Putamen (tissue), 1 donor: ENCODE data around the gene C1RL.
"Not testable (repeated sequence)": the region's sequence is repeated elsewhere in the genome, so short reads cannot be mapped to it uniquely, and the experiment has no call there.

Source experiments
- DNase-seq: peaks from one replicate; pipeline ENCODE4 v3.0.0-alpha.2; 2016; ENCODE audit warnings: low spot score

Gene C1RL

GRCh38 chr12:7061596-7061995 is 47.4 kb downstream of the C1RL start:
- DNase-seq = no peak

- no peak for DNase-seq
Measured at GRCh38 chr12:7061138-7061537, 47.9 kb downstream of the C1RL start.

DNA sequence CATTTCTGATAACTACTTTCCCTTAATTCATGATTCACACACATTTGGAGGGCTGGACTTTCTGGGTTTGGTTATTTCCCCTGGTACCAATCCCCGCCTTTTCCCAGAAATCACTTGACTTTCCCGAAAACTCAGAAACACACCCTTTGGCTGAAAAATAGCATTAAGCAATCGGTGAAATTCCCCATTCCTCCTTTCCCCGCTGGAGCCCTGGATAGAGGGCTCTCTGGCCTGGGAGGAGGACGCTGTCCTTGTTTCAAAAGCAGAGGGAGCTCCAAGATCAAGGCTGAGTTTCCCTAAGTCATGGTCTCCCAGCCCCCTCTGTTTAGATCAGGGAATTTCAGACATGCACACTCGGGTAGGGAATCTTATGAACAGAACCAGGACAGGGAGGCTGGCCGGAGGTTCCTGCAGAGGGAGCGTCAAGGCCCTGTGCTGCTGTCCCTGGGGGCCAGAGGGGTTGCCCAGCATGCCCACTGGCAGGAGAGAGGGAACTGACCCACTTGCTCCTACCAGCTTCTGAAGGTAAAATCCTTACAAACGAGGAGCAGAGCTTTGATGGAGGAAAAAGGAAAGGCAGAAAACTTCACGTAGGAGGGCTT is 48.6 kb downstream of the C1RL start, which contains the start of gene C1S:
TSS of gene C1S (plus strand) at position 366 of the 602 bp plus-strand sequence. CDS start 1,195 bp downstream, outside the sequence.
- peak; percentile 13 for DNase-seq

DNA sequence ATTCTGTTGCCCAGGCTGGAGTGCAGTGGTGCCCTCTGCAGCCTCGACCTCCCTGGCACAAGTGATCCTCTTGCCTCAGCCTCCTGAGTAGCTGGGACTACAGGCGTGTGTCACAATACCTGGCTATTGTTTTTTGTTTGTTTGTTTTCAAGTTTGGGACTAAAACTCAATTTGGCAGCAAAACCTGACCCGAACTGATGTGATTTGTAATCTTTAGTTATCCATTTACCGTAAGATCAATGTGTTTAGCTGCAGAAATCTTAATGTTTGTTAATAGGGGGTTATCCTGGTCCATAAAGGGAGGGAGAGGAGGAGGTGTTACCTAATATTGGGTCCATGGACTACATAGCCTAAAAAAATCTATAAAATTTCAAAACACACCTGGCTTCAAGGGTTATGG is 49.2 kb downstream of the C1RL start:
- DNase-seq = no peak

DNA sequence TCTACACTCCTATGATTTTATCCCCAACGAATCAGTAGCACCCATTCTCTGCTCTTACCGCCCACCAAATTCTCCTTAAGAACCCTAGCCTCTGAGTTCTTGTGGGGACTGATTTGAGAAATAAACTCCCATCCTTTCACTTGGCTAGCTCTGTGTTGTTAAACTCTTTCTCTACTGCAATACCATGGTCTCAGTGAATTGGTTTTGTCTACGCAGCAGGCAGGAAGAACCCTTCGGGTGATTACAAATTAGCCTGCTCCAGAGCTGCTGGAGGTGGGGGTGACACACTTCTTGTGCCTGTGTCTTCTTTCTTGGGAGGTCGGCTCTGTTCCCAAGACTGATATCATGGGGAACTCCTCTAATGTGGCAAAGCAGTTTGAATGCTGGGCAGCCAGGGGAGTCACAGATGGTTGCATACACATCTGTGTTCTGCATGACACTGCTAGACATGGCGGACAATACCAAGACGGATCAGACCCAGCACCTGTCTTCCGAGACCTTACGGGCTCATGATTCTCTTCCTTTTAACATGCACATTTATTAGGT is 50.1 kb downstream of the C1RL start:
- DNase-seq = no peak

- no peak for DNase-seq
Measured at GRCh38 chr12:7058163-7058845, 50.7 kb downstream of the C1RL start.

DNA sequence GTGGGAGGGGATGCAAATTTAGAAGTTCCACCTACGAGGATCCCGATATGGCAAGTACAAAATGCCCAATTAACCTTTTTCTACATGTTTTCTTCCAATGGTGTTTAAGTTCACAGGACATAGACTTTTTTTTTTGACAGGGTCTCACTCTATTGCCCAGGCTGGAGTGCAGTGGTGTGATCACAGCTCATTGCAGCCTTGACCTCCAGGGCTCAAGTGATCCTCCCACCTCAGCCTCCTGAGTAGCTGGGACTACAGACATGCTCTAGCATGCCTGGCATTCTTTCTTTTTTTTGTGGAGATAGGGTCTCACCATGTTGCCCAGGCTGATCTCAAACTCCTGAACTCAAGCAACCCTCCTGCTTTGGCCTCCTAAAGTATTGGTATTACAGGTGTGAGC is 53.3 kb downstream of the C1RL start:
- not testable (repeated sequence) for DNase-seq

- no peak for DNase-seq
Measured at GRCh38 chr12:7054925-7055324, 54.1 kb downstream of the C1RL start.

- not testable (repeated sequence) for DNase-seq
Measured at GRCh38 chr12:7049973-7050372, 59.0 kb downstream of the C1RL start.

- not testable (repeated sequence) for DNase-seq
Measured at GRCh38 chr12:7049445-7049951, 59.5 kb downstream of the C1RL start.

DNA sequence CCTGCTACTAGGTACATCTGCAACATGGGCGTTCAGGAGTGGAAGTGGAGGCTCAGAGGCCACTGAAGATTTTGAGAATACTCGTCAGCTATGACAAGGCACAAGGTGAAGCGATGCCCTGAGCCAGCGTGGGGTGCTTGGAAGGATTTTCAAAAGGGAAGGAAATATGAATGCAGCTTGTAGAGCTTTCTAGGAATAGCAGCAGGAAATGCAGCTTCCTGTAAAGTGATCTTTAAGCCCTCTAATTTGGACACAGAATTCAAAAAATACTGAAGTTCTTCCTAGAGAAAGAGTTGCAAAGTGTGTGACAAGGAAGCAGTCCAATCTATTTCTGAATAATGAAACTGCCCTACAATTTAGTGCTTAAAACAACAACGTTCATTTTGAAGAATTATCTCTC is 61.7 kb downstream of the C1RL start:
- no peak for DNase-seq

DNA sequence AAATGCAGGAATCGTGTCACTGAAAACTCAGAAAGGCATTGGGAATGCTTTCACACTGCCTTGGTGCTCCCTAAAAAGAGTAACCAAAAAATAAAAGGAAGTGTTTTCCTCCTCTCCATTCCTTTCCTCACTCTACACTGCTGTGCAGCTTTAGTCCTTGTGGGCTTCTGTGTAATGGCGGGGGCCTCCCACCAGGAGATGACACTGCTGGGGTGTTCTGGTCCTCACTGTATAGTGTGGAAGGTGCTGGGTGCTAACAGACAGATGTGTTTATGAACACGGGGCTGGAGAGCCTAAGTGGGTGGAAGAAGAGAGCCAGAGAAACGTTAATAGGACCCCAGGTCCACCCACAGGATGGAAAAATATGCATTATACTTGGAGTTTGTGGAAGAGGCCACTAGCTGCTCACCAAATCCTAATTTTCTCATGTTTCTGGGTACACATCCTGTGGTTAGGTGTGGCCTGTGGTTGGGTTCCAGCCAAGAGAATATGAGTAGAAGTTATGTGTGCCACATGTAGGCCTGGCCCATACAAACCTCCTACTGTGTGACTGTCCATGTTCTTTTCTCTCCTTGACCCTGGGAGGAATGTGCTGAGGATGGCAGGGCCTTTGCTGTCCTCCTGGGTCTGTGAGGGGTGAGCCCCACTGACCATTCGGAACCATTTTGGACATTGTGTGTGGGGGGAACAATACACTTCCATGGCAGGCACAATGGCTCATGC is 62.5 kb downstream of the C1RL start:
- DNase-seq = no peak

GRCh38 chr12:7045913-7046312 is 63.1 kb downstream of the C1RL start:
- DNase-seq = no peak
